ENCODE measurements around the gene DCLK2.

Gene DCLK2

GRCh38 chr4:150237110-150237872 lies 159.0 kb downstream of the DCLK2 start:
- no peak for DNase-seq (ENCODE audit: low read depth, low spot score)

GRCh38 chr4:150238591-150238990 lies 160.3 kb downstream of the DCLK2 start:
- DNase-seq (ENCODE audit: low read depth, low spot score): no peak

GRCh38 chr4:150240011-150240410 lies 161.8 kb downstream of the DCLK2 start:
- DNase-seq (ENCODE audit: low read depth, low spot score): no peak

- DNase-seq (ENCODE audit: low read depth, low spot score): no peak
Measured at GRCh38 chr4:150242820-150243458, 164.7 kb downstream of the DCLK2 start.

- no peak for DNase-seq (ENCODE audit: low read depth, low spot score)
Measured at GRCh38 chr4:150243932-150244331, 165.7 kb downstream of the DCLK2 start.

- no peak for DNase-seq (ENCODE audit: low read depth, low spot score)
Measured at GRCh38 chr4:150244600-150244999, 166.4 kb downstream of the DCLK2 start.

- no peak for DNase-seq (ENCODE audit: low read depth, low spot score)
Measured at GRCh38 chr4:150247184-150247583, 168.9 kb downstream of the DCLK2 start.

- DNase-seq (ENCODE audit: low read depth, low spot score): no peak
Measured at GRCh38 chr4:150248181-150248580, 169.9 kb downstream of the DCLK2 start.

- DNase-seq (ENCODE audit: low read depth, low spot score): no peak
Measured at GRCh38 chr4:150250293-150250997, 172.2 kb downstream of the DCLK2 start.

GRCh38 chr4:150250998-150251651 lies 172.9 kb downstream of the DCLK2 start:
- no peak for DNase-seq (ENCODE audit: low read depth, low spot score)

GRCh38 chr4:150251752-150252190 lies 173.5 kb downstream of the DCLK2 start:
- no peak for DNase-seq (ENCODE audit: low read depth, low spot score)

- no peak for DNase-seq (ENCODE audit: low read depth, low spot score)
Measured at GRCh38 chr4:150252306-150252705, 174.1 kb downstream of the DCLK2 start.

- DNase-seq (ENCODE audit: low read depth, low spot score): no peak
Measured at GRCh38 chr4:150252741-150253140, 174.5 kb downstream of the DCLK2 start.

- DNase-seq (ENCODE audit: low read depth, low spot score): no peak
Measured at GRCh38 chr4:150253416-150253815, 175.2 kb downstream of the DCLK2 start.

- DNase-seq (ENCODE audit: low read depth, low spot score): no peak
Measured at GRCh38 chr4:150253965-150254630, 175.9 kb downstream of the DCLK2 start.

GRCh38 chr4:150255610-150256224 lies 177.5 kb downstream of the DCLK2 start:
- no peak for DNase-seq (ENCODE audit: low read depth, low spot score)

- DNase-seq (ENCODE audit: low read depth, low spot score): no peak
Measured at GRCh38 chr4:150256225-150256620, 178.0 kb downstream of the DCLK2 start.

- DNase-seq (ENCODE audit: low read depth, low spot score): no peak
Measured at GRCh38 chr4:150256841-150257730, 178.8 kb downstream of the DCLK2 start.

- no peak for DNase-seq (ENCODE audit: low read depth, low spot score)
Measured at GRCh38 chr4:150258569-150258968, 180.3 kb downstream of the DCLK2 start.

Measured in activated CD4-positive, CD25-positive, alpha-beta regulatory T cell treated with anti-CD3 and anti-CD28 coated beads, Interleukin-2, amount 50 U/mL, for 16 hours (primary cell).